Astrocyte of the spinal cord (primary cell): ENCODE measurements around the gene ARMH2.

Experiments
- DNase-seq: peaks from one replicate; pipeline ENCODE4 v3.0.0; 2011; ENCODE audit warnings: low read depth, low spot score
- H3K4me3 ChIP-seq: 2 replicates; pipeline ENCODE4 v1.5.1; 2011; ENCODE audit warnings: low read depth, mild to moderate bottlenecking, low read length, moderate library complexity
- CTCF ChIP-seq: IDR thresholded peaks from 2 replicates; pipeline ENCODE4 v1.5.1; 2012; ENCODE audit warnings: low read depth, mild to moderate bottlenecking, low read length, inconsistent platforms
- in situ Hi-C: cut with HindIII; loops from 2 replicates; pipeline ENCODE4 v1.10.0; 2017; ENCODE audit warnings: low sequenced_read_pairs

The ARMH2 gene

GRCh38 chr6:24840187-24840586, 41.5 kb upstream of the ARMH2 start:
- DNase-seq: no peak
- in situ Hi-C loops: no loop called here

GRCh38 chr6:24838994-24839393, 40.3 kb upstream of the ARMH2 start:
- no peak for DNase-seq
- in situ Hi-C loops: no loop called here
- H3K4me3 ChIP-seq: no peak overlapping the region
- no peak for TF ChIP-seq CTCF

More at GRCh38 chr6:24840187-24840586, 41.5 kb upstream of the ARMH2 start:
- H3K4me3 ChIP-seq: no peak overlapping the region
- no peak for TF ChIP-seq CTCF

- no peak overlapping the region for H3K4me3 ChIP-seq
- TF ChIP-seq CTCF: no peak
- in situ Hi-C loops: no loop called here
- DNase-seq: no peak
Observed at GRCh38 chr6:24838081-24838480, 39.4 kb upstream of the ARMH2 start.

GRCh38 chr6:24836109-24836508, 37.4 kb upstream of the ARMH2 start:
- DNase-seq: peak; percentile 49
- no peak overlapping the region for H3K4me3 ChIP-seq
- in situ Hi-C loops: no loop called here
- no peak for TF ChIP-seq CTCF

GRCh38 chr6:24833711-24834386, 35.1 kb upstream of the ARMH2 start:
- in situ Hi-C loops: no loop called here
- DNase-seq: no peak
- no peak for TF ChIP-seq CTCF

GRCh38 chr6:24832794-24833193, 34.1 kb upstream of the ARMH2 start:
- H3K4me3 ChIP-seq: no peak overlapping the region
- in situ Hi-C loops: no loop called here
- TF ChIP-seq CTCF: no peak
- DNase-seq: no peak

More at GRCh38 chr6:24833711-24834386, 35.1 kb upstream of the ARMH2 start:
- H3K4me3 ChIP-seq: no peak overlapping the region
